HCT116 (cell line): ENCODE measurements around the gene SORBS1. TPM values are rescaled to one million over a fixed set of nuclear protein-coding genes. Genes with fewer than 3 reads are reported as not detected.

ENCODE experiments used
- ATAC-seq: fragments of 200-7000 bp; cut with Tn5 transposase; 2 replicates; pipeline ENCODE4 v1.9.1; 2020; ENCODE audit warnings: mild to moderate bottlenecking, moderate library complexity
- BruUV-seq: library from RNA; stranded (reverse); fragments of 400-500 nt; replicated peaks from 2 replicates; lab custom pipeline; 2021; lab: Mats Ljungman, UMichigan
- CTCF ChIA-PET: fragments of 300-600 bp; sonication (Branson Sonifier 250); formaldehyde crosslinking; loops from one replicate; lab custom pipeline; 2021; ENCODE audit warnings: antibody characterized with exemption; lab: Charles Lee
- POLR2A ChIA-PET: fragments of 300-600, 350-600 bp; sonication (Branson Sonifier 250); formaldehyde crosslinking; loops from one replicate; lab custom pipeline; 2021; ENCODE audit warnings: antibody characterized with exemption; lab: Charles Lee
- RAD21 ChIA-PET, 2 experiments: fragments of 300-600 bp; sonication (Branson Sonifier 250); formaldehyde crosslinking; loops; one replicate each; lab custom pipeline; 2023; ENCODE audit warnings: low total read pairs in 2 of 2; ENCODE audit not compliant: uncharacterized antibody in 2 of 2, unreplicated experiment in 2 of 2, low non-redundant PET in 1 of 2; lab: Charles Lee
- DNase-seq: peaks from one replicate; pipeline ENCODE4 v3.0.0-alpha.2; 2010; ENCODE audit warnings: low read depth, low spot score
- H2AFZ ChIP-seq: fragments of 200-600 bp; shearing (Covaris generic), sonication (generic); 2 replicates; pipeline ENCODE4 v1.6.1; 2017; ENCODE audit warnings: low read depth, mixed run types, mixed read lengths, antibody characterized with exemption, low read length; ENCODE audit not compliant: poor library complexity, severe bottlenecking
- H3K27ac ChIP-seq: 2 replicates; pipeline ENCODE4 v1.5.1; 2012; ENCODE audit warnings: low read depth, low read length
- H3K27me3 ChIP-seq: fragments of 200-600 bp; sonication (generic); 2 replicates; pipeline ENCODE4 v1.6.1; 2016; ENCODE audit warnings: mixed run types, low read length, mixed read lengths; ENCODE audit not compliant: insufficient read depth
- H3K36me3 ChIP-seq, 2 experiments: fragments of 200-500 bp in 1 of 2; fragments of 200-600 bp in 1 of 2; sonication (Bioruptor generic) in 1 of 2; sonication (generic) in 1 of 2; 2 replicates each; pipeline versions ENCODE4 v1.5.1 to v1.6.1; 2014 to 2016; ENCODE audit warnings: low read length in 2 of 2, inconsistent platforms in 1 of 2, mixed read lengths in 1 of 2, mixed run types in 1 of 2; ENCODE audit not compliant: insufficient read depth in 2 of 2, control insufficient read depth in 1 of 2
- H3K4me1 ChIP-seq, 2 experiments: fragments of 200-600 bp in 1 of 2; sonication (generic) in 1 of 2; 2 replicates each; pipeline versions ENCODE4 v1.5.1 to v1.6.1; 2012 to 2017; ENCODE audit warnings: low read length in 2 of 2, inconsistent platforms in 1 of 2, mild to moderate bottlenecking in 1 of 2, mixed read lengths in 1 of 2, mixed run types in 1 of 2, moderate library complexity in 1 of 2; ENCODE audit not compliant: insufficient read depth in 2 of 2, control insufficient read depth in 1 of 2
- H3K4me2 ChIP-seq: fragments of 200-600 bp; sonication (generic); 2 replicates; pipeline ENCODE4 v1.6.1; 2017; ENCODE audit warnings: mixed run types, low read length, mixed read lengths
- H3K4me3 ChIP-seq, 2 experiments: fragments of 200-600 bp in 1 of 2; sonication (generic) in 1 of 2; replicated peaks in 1 of 2; 2 replicates each; pipeline ENCODE4 v1.5.1; 2011 to 2016; ENCODE audit warnings: low read length in 2 of 2, control low read depth in 1 of 2, low read depth in 1 of 2, mild to moderate bottlenecking in 1 of 2, mixed read lengths in 1 of 2, mixed run types in 1 of 2
- H3K79me2 ChIP-seq: fragments of 200-600 bp; sonication (generic); 2 replicates; pipeline ENCODE4 v1.6.1; 2017; ENCODE audit warnings: mild to moderate bottlenecking, mixed run types, low read length, moderate library complexity, mixed read lengths; ENCODE audit not compliant: insufficient read depth
- H3K9ac ChIP-seq: fragments of 200-600 bp; sonication (generic); 2 replicates; pipeline ENCODE4 v1.6.1; 2016; ENCODE audit warnings: low read length, mixed read lengths
- H3K9me2 ChIP-seq: fragments of 200-600 bp; sonication (generic), shearing (Covaris generic); 2 replicates; pipeline ENCODE4 v1.6.1; 2017; ENCODE audit warnings: mixed run types, mild to moderate bottlenecking, moderate library complexity; ENCODE audit not compliant: insufficient read depth
- H3K9me3 ChIP-seq, 2 experiments: fragments of 200-500 bp in 1 of 2; fragments of 200-600 bp in 1 of 2; sonication (Bioruptor generic) in 1 of 2; sonication (generic) in 1 of 2; 2 replicates each; pipeline ENCODE4 v1.6.1; 2014 to 2017; ENCODE audit warnings: low read length in 2 of 2, mixed read lengths in 2 of 2, inconsistent platforms in 1 of 2, low read depth in 1 of 2, mild to moderate bottlenecking in 1 of 2, mixed run types in 1 of 2, moderate library complexity in 1 of 2; ENCODE audit not compliant: control insufficient read depth in 1 of 2, insufficient read depth in 1 of 2
- H4K20me1 ChIP-seq: fragments of 200-600 bp; sonication (generic), shearing (Covaris generic); 2 replicates; pipeline ENCODE4 v1.6.1; 2017; ENCODE audit warnings: mixed run types, mild to moderate bottlenecking, moderate library complexity; ENCODE audit not compliant: insufficient read depth
- ATF3 ChIP-seq: IDR thresholded peaks from 2 replicates; pipeline ENCODE4 v1.6.1; 2012
- CBX3 ChIP-seq: IDR thresholded peaks from 2 replicates; pipeline ENCODE4 v1.6.1; 2012; ENCODE audit warnings: low read depth
- CEBPB ChIP-seq: IDR thresholded peaks from 2 replicates; pipeline ENCODE4 v1.6.1; 2012; ENCODE audit warnings: low read depth
- CTCF ChIP-seq, 3 experiments: fragments of 200-600 bp in 1 of 3; sonication (generic) in 1 of 3; IDR thresholded peaks in 2 of 3; conservative IDR thresholded peaks in 1 of 3; 2 replicates each; pipeline ENCODE4 v1.5.1; 2012 to 2017; ENCODE audit warnings: low read depth in 2 of 3, low read length in 2 of 3, antibody characterized with exemption in 1 of 3, borderline replicate concordance in 1 of 3, control low read depth in 1 of 3, mild to moderate bottlenecking in 1 of 3, mixed read lengths in 1 of 3, mixed run types in 1 of 3, moderate library complexity in 1 of 3; ENCODE audit not compliant: insufficient read depth in 1 of 3
- EGR1 ChIP-seq: IDR thresholded peaks from 2 replicates; pipeline ENCODE4 v1.6.1; 2012; ENCODE audit warnings: low read depth
- ELF1 ChIP-seq: IDR thresholded peaks from 2 replicates; pipeline ENCODE4 v1.6.1; 2012; ENCODE audit warnings: low read depth, borderline replicate concordance
- EZH2 ChIP-seq: fragments of 200-600 bp; sonication (generic); IDR thresholded peaks from 2 replicates; pipeline ENCODE4 v1.6.1; 2017; ENCODE audit warnings: antibody characterized with exemption, mixed run types
- EZH2phosphoT487 ChIP-seq: fragments of 200-600 bp; IDR thresholded peaks from 2 replicates; pipeline ENCODE4 v1.6.1; 2018; ENCODE audit warnings: antibody characterized with exemption, borderline replicate concordance
- FOSL1 ChIP-seq: IDR thresholded peaks from 2 replicates; pipeline ENCODE4 v1.6.1; 2012; ENCODE audit warnings: low read depth
- MAX ChIP-seq: IDR thresholded peaks from 2 replicates; pipeline ENCODE4 v1.6.1; 2012
- POLR2AphosphoS5 ChIP-seq: IDR thresholded peaks from 2 replicates; pipeline ENCODE4 v1.6.1; 2011; ENCODE audit warnings: mild to moderate bottlenecking, low read depth, low read length, moderate library complexity
- RAD21 ChIP-seq: IDR thresholded peaks from 2 replicates; pipeline ENCODE4 v1.6.1; 2012; ENCODE audit warnings: low read depth, mild to moderate bottlenecking
- REST ChIP-seq: IDR thresholded peaks from 2 replicates; pipeline ENCODE4 v1.6.1; 2012; ENCODE audit warnings: low read depth
- SIN3A ChIP-seq: IDR thresholded peaks from 2 replicates; pipeline ENCODE4 v1.6.1; 2012; ENCODE audit warnings: low read depth
- SP1 ChIP-seq: IDR thresholded peaks from 2 replicates; pipeline ENCODE4 v1.6.1; 2012; ENCODE audit warnings: low read depth
- SRF ChIP-seq: IDR thresholded peaks from 2 replicates; pipeline ENCODE4 v1.6.1; 2012; ENCODE audit warnings: low read depth
- TCF7L2 ChIP-seq: IDR thresholded peaks from 2 replicates; pipeline ENCODE4 v1.7.0; 2011; ENCODE audit warnings: borderline replicate concordance, inconsistent platforms; ENCODE audit not compliant: insufficient read depth, insufficient read length; ENCODE audit errors: extremely low read depth
- YY1 ChIP-seq: IDR thresholded peaks from 2 replicates; pipeline ENCODE4 v1.6.1; 2011; ENCODE audit warnings: low read length, low read depth, moderate library complexity, mild to moderate bottlenecking; ENCODE audit not compliant: insufficient replicate concordance; ENCODE audit errors: extremely low read depth
- ZFX ChIP-seq: fragments of 450-650 bp; IDR thresholded peaks from 2 replicates; pipeline ENCODE4 v1.6.1; 2017
- ZNF274 ChIP-seq: fragments of 200-500 bp; sonication (Bioruptor generic); IDR thresholded peaks from 2 replicates; pipeline ENCODE4 v1.6.1; 2014; ENCODE audit warnings: mild to moderate bottlenecking, low read depth, low read length, inconsistent platforms
- intact Hi-C: fragments of 100-400 bp; cut with micrococcal nuclease; formaldehyde crosslinking; loops from 2 replicates; pipeline ENCODE4 v1.10.0; 2022
- total RNA-seq: library from RNA; stranded (reverse); gene quantifications from one replicate; pipeline ENCODE4 v1.2.1, GENCODE V29; 2021; ENCODE audit not compliant: unreplicated experiment

Gene SORBS1
- total RNA-seq, 1 experiment from 2014 or later = 3.4 TPM

- intact Hi-C loops = no loop called here
- no peak overlapping the region for H3K27ac ChIP-seq
- peak overlapping the region; percentile 38 for H3K4me2 ChIP-seq
- H3K9me3 ChIP-seq = no peaks in the 10 kb centered on the region
- no TSS peak for BruUV-seq
- no peaks in the 10 kb centered on the region for H4K20me1 ChIP-seq
- no peak overlapping the region for H3K4me3 ChIP-seq
- no peak overlapping the region for H2AFZ ChIP-seq
- no peak overlapping the region for H3K9ac ChIP-seq
- peaks cover 3 to 16% of the 10 kb centered on the region in 2 experiments; a peak in 3 of 4 replicates for H3K4me1 ChIP-seq
- no peaks in the 10 kb centered on the region for H3K9me2 ChIP-seq
- ATAC-seq (no peak), DNase-seq (no peak)
- ChIA-PET CTCF (no interaction called here), POLR2A (no interaction called here), RAD21 (no interaction called here)
- TF ChIP-seq ZNF274 (no peak), MAX (no peak), POLR2AphosphoS5 (no peak), FOSL1 (no peak), ELF1 (no peak), REST (no peak), SRF (no peak), YY1 (no peak), CEBPB (no peak), ZFX (no peak), SP1 (no peak), EZH2 (no peak), RAD21 (no peak), EGR1 (no peak), TCF7L2 (no peak), SIN3A (no peak), CBX3 (no peak), EZH2phosphoT487 (no peak), ATF3 (no peak), CTCF (IDR thresholded peaks at IDR 0.05 in 2 of 3, conservative IDR thresholded peaks at IDR 0.05 in 1 of 3; ENCODE audit: borderline replicate concordance in 1 of 3, insufficient read depth in 1 of 3, low read depth in 2 of 3, low read length in 2 of 3) (no peak)
- H3K36me3 ChIP-seq = no peaks in the 10 kb centered on the region
- H3K79me2 ChIP-seq = no peaks in the 10 kb centered on the region
- H3K27me3 ChIP-seq = no peaks in the 10 kb centered on the region
These were observed 154.4 kb downstream of the SORBS1 start for GRCh38 chr10:95406651-95407280.
